Measurements from ENCODE around the gene STRBP.
A peak's percentile ranks its signal among the peaks of the same experiment; 100 is the strongest.
"Not testable (repeated sequence)": the region's sequence is repeated elsewhere in the genome, so short reads cannot be mapped to it uniquely, and the experiment has no call there.

The STRBP gene

GRCh38 chr9:123283455-123283854 lies 15.1 kb upstream of the STRBP start:
- DNase-seq (ENCODE audit: low read depth in 1 of 2, low spot score in 1 of 2): no peak

GRCh38 chr9:123283048-123283408 lies 14.6 kb upstream of the STRBP start:
- no peak for DNase-seq (ENCODE audit: low read depth in 1 of 2, low spot score in 1 of 2)

- DNase-seq (ENCODE audit: low read depth in 1 of 2, low spot score in 1 of 2): no peak
These were observed 14.1 kb upstream of the STRBP start for GRCh38 chr9:123282362-123283047.

GRCh38 chr9:123281659-123282350 lies 13.4 kb upstream of the STRBP start:
- no peak for DNase-seq (ENCODE audit: low read depth in 1 of 2, low spot score in 1 of 2)

- not testable (repeated sequence) for DNase-seq (ENCODE audit: low read depth in 1 of 2, low spot score in 1 of 2)
These were observed 10.6 kb upstream of the STRBP start for GRCh38 chr9:123278879-123279493.

GRCh38 chr9:123278361-123278760 lies 10.0 kb upstream of the STRBP start:
- DNase-seq (ENCODE audit: low read depth in 1 of 2, low spot score in 1 of 2): no peak

- no peak for DNase-seq (ENCODE audit: low read depth in 1 of 2, low spot score in 1 of 2)
These were observed 8.2 kb upstream of the STRBP start for GRCh38 chr9:123276551-123276950.

- not testable (repeated sequence) for DNase-seq (ENCODE audit: low read depth in 1 of 2, low spot score in 1 of 2)
These were observed 2.7 kb upstream of the STRBP start for GRCh38 chr9:123271133-123271532.

GRCh38 chr9:123269281-123269680 lies 895 bp upstream of the STRBP start:
- DNase-seq (ENCODE audit: low read depth in 1 of 2, low spot score in 1 of 2): no peak

- peak in 1 of 2 donors; percentile 5 for DNase-seq (ENCODE audit: low read depth in 1 of 2, low spot score in 1 of 2)
These were observed 254 bp downstream of the STRBP start for GRCh38 chr9:123268199-123268464.

GRCh38 chr9:123267481-123268198 lies 746 bp downstream of the STRBP start:
- DNase-seq (ENCODE audit: low read depth in 1 of 2, low spot score in 1 of 2): no peak

- no peak for DNase-seq (ENCODE audit: low read depth in 1 of 2, low spot score in 1 of 2)
These were observed 1.6 kb downstream of the STRBP start for GRCh38 chr9:123266655-123267399.

- no peak for DNase-seq (ENCODE audit: low read depth in 1 of 2, low spot score in 1 of 2)
These were observed 2.6 kb downstream of the STRBP start for GRCh38 chr9:123265833-123266232.

GRCh38 chr9:123263227-123263626 lies 5.2 kb downstream of the STRBP start:
- no peak for DNase-seq (ENCODE audit: low read depth in 1 of 2, low spot score in 1 of 2)

GRCh38 chr9:123262338-123262737 lies 6.0 kb downstream of the STRBP start:
- no peak for DNase-seq (ENCODE audit: low read depth in 1 of 2, low spot score in 1 of 2)

GRCh38 chr9:123261006-123261677 lies 7.2 kb downstream of the STRBP start:
- DNase-seq (ENCODE audit: low read depth in 1 of 2, low spot score in 1 of 2): no peak

GRCh38 chr9:123260340-123260739 lies 8.0 kb downstream of the STRBP start:
- DNase-seq (ENCODE audit: low read depth in 1 of 2, low spot score in 1 of 2): no peak

GRCh38 chr9:123257276-123257675 lies 11.1 kb downstream of the STRBP start:
- no peak for DNase-seq (ENCODE audit: low read depth in 1 of 2, low spot score in 1 of 2)

- DNase-seq (ENCODE audit: low read depth in 1 of 2, low spot score in 1 of 2): no peak
These were observed 12.7 kb downstream of the STRBP start for GRCh38 chr9:123255718-123256117.

- DNase-seq (ENCODE audit: low read depth in 1 of 2, low spot score in 1 of 2): no peak
These were observed 15.2 kb downstream of the STRBP start for GRCh38 chr9:123253204-123253603.

- DNase-seq (ENCODE audit: low read depth in 1 of 2, low spot score in 1 of 2): no peak
These were observed 16.6 kb downstream of the STRBP start for GRCh38 chr9:123251741-123252140.

Measured in activated CD4-positive, alpha-beta T cell treated with anti-CD3 and anti-CD28 coated beads, Interleukin-2, amount 50 U/mL, for 24 hours (primary cell).